Hepatocyte (in vitro differentiated cells): Measurements from ENCODE around the gene KIAA1671. TPM values are rescaled to one million over a fixed set of nuclear protein-coding genes. Genes with fewer than 3 reads are reported as not detected.

Experiments
- DNase-seq: peaks from one replicate; pipeline ENCODE4 v3.0.0-alpha.2; 2016; ENCODE audit warnings: low spot score
- H2AFZ ChIP-seq: fragments of 200-600 bp; sonication (generic); 2 replicates; pipeline ENCODE4 v1.6.0; 2016; ENCODE audit warnings: antibody characterized with exemption, mild to moderate bottlenecking
- H3K27ac ChIP-seq: fragments of 200-600 bp; sonication (generic); 2 replicates; pipeline ENCODE4 v1.5.1; 2016; ENCODE audit warnings: mild to moderate bottlenecking
- H3K27me3 ChIP-seq: fragments of 200-600 bp; sonication (generic); 2 replicates; pipeline ENCODE4 v1.6.1; 2016
- H3K36me3 ChIP-seq: fragments of 200-600 bp; sonication (generic); replicated peaks from 2 replicates; pipeline ENCODE4 v1.5.1; 2016; ENCODE audit warnings: low read depth; ENCODE audit not compliant: insufficient read depth
- H3K4me1 ChIP-seq: fragments of 200-600 bp; sonication (generic); 2 replicates; pipeline ENCODE4 v1.5.1; 2016; ENCODE audit warnings: mild to moderate bottlenecking, moderate library complexity; ENCODE audit not compliant: insufficient read depth
- H3K4me2 ChIP-seq: fragments of 200-600 bp; sonication (generic); 2 replicates; pipeline ENCODE4 v1.6.0; 2016
- H3K4me3 ChIP-seq: fragments of 200-600 bp; sonication (generic); 2 replicates; pipeline ENCODE4 v1.5.1; 2016; ENCODE audit warnings: mild to moderate bottlenecking
- H3K79me2 ChIP-seq: fragments of 200-600 bp; sonication (generic); 2 replicates; pipeline ENCODE4 v1.6.0; 2017; ENCODE audit warnings: mild to moderate bottlenecking
- H3K9me2 ChIP-seq: fragments of 200-600 bp; sonication (generic); replicated peaks from 2 replicates; pipeline ENCODE4 v1.6.0; 2017; ENCODE audit warnings: mild to moderate bottlenecking; ENCODE audit not compliant: insufficient read depth
- H3K9me3 ChIP-seq: fragments of 200-600 bp; sonication (generic); 2 replicates; pipeline ENCODE4 v1.5.1; 2016; ENCODE audit warnings: low read depth, mild to moderate bottlenecking
- H4K20me1 ChIP-seq: fragments of 200-600 bp; sonication (generic); 2 replicates; pipeline ENCODE4 v1.6.0; 2016; ENCODE audit warnings: mild to moderate bottlenecking; ENCODE audit not compliant: insufficient read depth, poor library complexity, severe bottlenecking
- CTCF ChIP-seq: fragments of 200-600 bp; sonication (generic); IDR thresholded peaks from 2 replicates; pipeline ENCODE4 v1.5.1; 2016; ENCODE audit warnings: antibody characterized with exemption, mild to moderate bottlenecking; ENCODE audit not compliant: poor library complexity
- EZH2 ChIP-seq: fragments of 200-600 bp; sonication (generic); IDR thresholded peaks from 2 replicates; pipeline ENCODE4 v1.6.1; 2016; ENCODE audit warnings: antibody characterized with exemption, mild to moderate bottlenecking, borderline replicate concordance
- EZH2phosphoT487 ChIP-seq: fragments of 200-600 bp; sonication (generic); IDR thresholded peaks from one replicate; pipeline ENCODE4 v1.6.1; 2018; ENCODE audit warnings: antibody characterized with exemption, mild to moderate bottlenecking, low read depth, moderate library complexity; ENCODE audit not compliant: unreplicated experiment, severe bottlenecking
- WGBS: methylation state at CpG from one replicate; pipeline ENCODE4 v1.1.6; 2016; ENCODE audit warnings: low lambda C conversion rate; ENCODE audit errors: missing lambda C conversion rate; 5-methylcytosine and 5-hydroxymethylcytosine counted together
- polyA plus RNA-seq: library from polyadenylated mRNA; unstranded; fragments of >200 nt; fragmentation: Nextera tagmentation; extraction: Ambion mirVana; gene quantifications from 2 replicates; pipeline ENCODE4 v1.2.1, GENCODE V29; 2016
- total RNA-seq: library from RNA; depleted of rRNA; stranded (reverse); fragments of >200 nt; gene quantifications from 2 replicates; pipeline ENCODE4 v1.2.3, GENCODE V29; 2014

The KIAA1671 gene
- total and polyA plus RNA-seq, 2 experiments from 2014 or later = 8.1 to 26.5 TPM

DNA sequence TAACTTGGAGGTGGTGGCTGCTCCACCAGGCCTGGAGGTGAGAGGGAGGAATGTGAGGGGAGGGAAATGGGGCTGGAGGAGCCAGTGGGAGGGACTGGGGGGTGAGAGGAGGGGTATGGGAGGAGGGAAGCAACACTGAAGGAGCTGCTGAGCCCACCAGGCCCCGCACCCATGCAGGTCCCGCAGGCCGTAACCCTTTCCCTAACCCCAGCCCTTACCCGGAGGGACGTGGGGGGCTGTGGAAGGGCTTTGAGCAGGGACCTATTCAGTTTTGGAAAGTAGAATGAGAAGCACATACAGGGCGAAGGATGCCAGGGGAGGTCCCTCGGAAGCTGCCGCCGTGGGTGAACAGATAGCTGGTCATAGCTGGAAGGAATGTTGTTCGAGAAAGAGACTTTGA, 213.3 kb downstream of the KIAA1671 start:
- TF ChIP-seq EZH2 (no peak), EZH2phosphoT487 (no peak), CTCF (no peak)
- H3K79me2 ChIP-seq = no peaks in the 10 kb centered on the region
- 96% methylated on average over 9 of the region's 10 CpGs for WGBS

DNA sequence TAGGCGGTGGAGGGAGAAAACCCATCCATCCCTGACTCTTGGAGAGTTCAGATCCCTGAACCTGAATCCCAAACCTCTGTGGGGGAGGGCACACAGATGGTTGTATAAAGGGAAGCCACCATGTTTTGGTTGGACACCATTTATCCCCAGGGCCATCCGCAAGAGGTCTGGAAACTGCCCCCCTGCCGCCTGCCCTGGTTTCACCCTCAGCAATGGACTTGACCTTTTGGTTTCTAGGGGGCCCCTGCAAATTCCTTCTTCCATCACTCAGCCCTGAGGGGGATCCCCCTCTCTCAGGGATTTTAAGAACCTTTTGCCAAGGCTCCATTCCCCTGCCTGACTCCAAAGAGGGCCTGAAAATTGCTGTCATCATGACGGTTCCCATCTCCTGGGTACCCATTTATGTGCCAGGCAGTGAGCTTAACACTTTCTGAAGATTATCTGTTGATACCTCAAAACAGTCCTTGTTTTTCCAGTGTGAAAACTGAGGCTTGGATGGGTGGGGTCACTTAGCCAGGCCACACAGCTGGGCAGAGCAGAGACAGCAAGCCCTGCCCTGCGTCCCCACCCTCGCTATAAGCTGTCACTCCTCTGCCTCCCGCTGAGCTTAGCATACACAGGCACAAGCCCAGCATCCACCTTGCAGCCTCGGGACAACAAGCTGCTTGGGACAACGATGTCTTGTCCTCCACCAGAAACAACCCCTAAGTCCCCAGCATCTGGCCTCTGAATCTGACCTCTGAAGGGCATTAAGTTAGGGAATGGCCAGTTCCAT, 213.9 kb downstream of the KIAA1671 start:
- no peak overlapping the region for H3K4me3 ChIP-seq
- TF ChIP-seq CTCF = no peak
- TF ChIP-seq EZH2 = no peak
- no peak for TF ChIP-seq EZH2phosphoT487
- no peak for DNase-seq
- H3K27ac ChIP-seq = no peak overlapping the region
- H3K36me3 ChIP-seq = no peaks in the 10 kb centered on the region
- no peaks in the 10 kb centered on the region for H3K4me1 ChIP-seq
- no peaks in the 10 kb centered on the region for H3K79me2 ChIP-seq
- no peak overlapping the region for H2AFZ ChIP-seq
- H4K20me1 ChIP-seq = peaks cover 9% of the 10 kb centered on the region
- H3K9me2 ChIP-seq = no peaks in the 10 kb centered on the region
- H3K27me3 ChIP-seq = no peaks in the 10 kb centered on the region
- H3K9me3 ChIP-seq = no peaks in the 10 kb centered on the region
- H3K4me2 ChIP-seq = no peak overlapping the region
- WGBS = 82% methylated on average over 9 of the region's 9 CpGs

More for the DNA sequence above, 213.3 kb downstream of the KIAA1671 start:
- Histone ChIP-seq H3K4me2 (no peak overlapping the region), H3K27ac (no peak overlapping the region), H4K20me1 (peaks cover 11% of the 10 kb centered on the region), H3K36me3 (no peaks in the 10 kb centered on the region), H3K9me2 (no peaks in the 10 kb centered on the region), H3K27me3 (no peaks in the 10 kb centered on the region), H3K4me3 (no peak overlapping the region), H3K4me1 (no peaks in the 10 kb centered on the region), H3K9me3 (no peaks in the 10 kb centered on the region), H2AFZ (no peak overlapping the region)
- DNase-seq = no peak

- TF ChIP-seq CTCF = no peak
- TF ChIP-seq EZH2phosphoT487 = no peak
- no peak for TF ChIP-seq EZH2
- no peak for DNase-seq
- Histone ChIP-seq H3K9me3 (no peaks in the 10 kb centered on the region), H3K27me3 (no peaks in the 10 kb centered on the region), H3K4me1 (no peaks in the 10 kb centered on the region), H2AFZ (no peak overlapping the region), H3K36me3 (no peaks in the 10 kb centered on the region), H3K9me2 (no peaks in the 10 kb centered on the region), H3K4me3 (no peak overlapping the region), H3K27ac (no peak overlapping the region), H3K79me2 (no peaks in the 10 kb centered on the region), H4K20me1 (peaks cover 9% of the 10 kb centered on the region), H3K4me2 (no peak overlapping the region)
- WGBS = 82% methylated on average over 7 of the region's 7 CpGs
These were observed 214.6 kb downstream of the KIAA1671 start for GRCh38 chr22:25167082-25167481.
